ENCODE data around the gene ZNHIT1. TPM values are rescaled to one million over a fixed set of nuclear protein-coding genes. Genes with fewer than 3 reads are reported as not detected.
A peak's percentile ranks its signal among the peaks of the same experiment; 100 is the strongest.

Gene ZNHIT1
- polyA plus RNA-seq, 1 experiment: 49.2 TPM

- no peaks in the 10 kb centered on the region for H3K27me3 ChIP-seq (ENCODE audit: control insufficient read depth, insufficient read depth, low read length)
- TF ChIP-seq, protein P1, sequence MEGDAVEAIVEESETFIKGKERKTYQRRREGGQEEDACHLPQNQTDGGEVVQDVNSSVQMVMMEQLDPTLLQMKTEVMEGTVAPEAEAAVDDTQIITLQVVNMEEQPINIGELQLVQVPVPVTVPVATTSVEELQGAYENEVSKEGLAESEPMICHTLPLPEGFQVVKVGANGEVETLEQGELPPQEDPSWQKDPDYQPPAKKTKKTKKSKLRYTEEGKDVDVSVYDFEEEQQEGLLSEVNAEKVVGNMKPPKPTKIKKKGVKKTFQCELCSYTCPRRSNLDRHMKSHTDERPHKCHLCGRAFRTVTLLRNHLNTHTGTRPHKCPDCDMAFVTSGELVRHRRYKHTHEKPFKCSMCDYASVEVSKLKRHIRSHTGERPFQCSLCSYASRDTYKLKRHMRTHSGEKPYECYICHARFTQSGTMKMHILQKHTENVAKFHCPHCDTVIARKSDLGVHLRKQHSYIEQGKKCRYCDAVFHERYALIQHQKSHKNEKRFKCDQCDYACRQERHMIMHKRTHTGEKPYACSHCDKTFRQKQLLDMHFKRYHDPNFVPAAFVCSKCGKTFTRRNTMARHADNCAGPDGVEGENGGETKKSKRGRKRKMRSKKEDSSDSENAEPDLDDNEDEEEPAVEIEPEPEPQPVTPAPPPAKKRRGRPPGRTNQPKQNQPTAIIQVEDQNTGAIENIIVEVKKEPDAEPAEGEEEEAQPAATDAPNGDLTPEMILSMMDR (IDR thresholded peaks at IDR 0.05; ENCODE audit: insufficient read depth, low read depth, low read length): no peak
- ChIA-PET CTCF (interaction anchor here (0.6 to 2.7 kb wide), 13 partner anchors 10 to 240 kb away, joined by 3 to 22 read pairs (median 5); no protein-coding TSS in a partner anchor), POLR2A (interaction anchor here (0.6 to 1.1 kb wide), 2 partner anchors 19 to 53 kb away, joined by 3 read pairs; partner anchors contain the start of genes CLDN15 and VGF)
- DNase-seq (ENCODE audit: low read depth): no peak
- H3K4me3 ChIP-seq (ENCODE audit: low read depth, low read length): peak overlapping the region; percentile 63
- peaks cover 9% of the 10 kb centered on the region for H3K36me3 ChIP-seq (ENCODE audit: control insufficient read depth, insufficient read depth, low read length)
Observed at GRCh38 chr7:101218236-101219125, 516 bp downstream of the ZNHIT1 start.

- peaks cover 17% of the 10 kb centered on the region for H3K36me3 ChIP-seq (ENCODE audit: control insufficient read depth, insufficient read depth, low read length)
- H3K27me3 ChIP-seq (ENCODE audit: control insufficient read depth, insufficient read depth, low read length): no peaks in the 10 kb centered on the region
- no peak overlapping the region for H3K4me3 ChIP-seq (ENCODE audit: low read depth, low read length)
- POLR2A ChIA-PET: no interaction called here
- DNase-seq (ENCODE audit: low read depth): no peak
- CTCF ChIA-PET: interaction anchor here (1.2 kb wide), 1 partner anchor 18 kb away, joined by 3 read pairs; no protein-coding TSS in a partner anchor
- TF ChIP-seq, protein P1 (IDR thresholded peaks at IDR 0.05; ENCODE audit: insufficient read depth, low read depth, low read length): no peak
Observed at GRCh38 chr7:101220295-101220694, 2.3 kb downstream of the ZNHIT1 start.

GRCh38 chr7:101222275-101222830 lies 4.4 kb downstream of the ZNHIT1 start:
- TF ChIP-seq, protein P1 (IDR thresholded peaks at IDR 0.05; ENCODE audit: insufficient read depth, low read depth, low read length): no peak
- no peak for DNase-seq (ENCODE audit: low read depth)
- no peaks in the 10 kb centered on the region for H3K27me3 ChIP-seq (ENCODE audit: control insufficient read depth, insufficient read depth, low read length)
- ChIA-PET CTCF (interaction anchor here (0.8 to 1.3 kb wide), 2 partner anchors 22 to 30 kb away, joined by 3 read pairs; no protein-coding TSS in a partner anchor), POLR2A (no interaction called here)
- H3K4me3 ChIP-seq (ENCODE audit: low read depth, low read length): no peak overlapping the region
- peaks cover 21% of the 10 kb centered on the region for H3K36me3 ChIP-seq (ENCODE audit: control insufficient read depth, insufficient read depth, low read length)

DNA sequence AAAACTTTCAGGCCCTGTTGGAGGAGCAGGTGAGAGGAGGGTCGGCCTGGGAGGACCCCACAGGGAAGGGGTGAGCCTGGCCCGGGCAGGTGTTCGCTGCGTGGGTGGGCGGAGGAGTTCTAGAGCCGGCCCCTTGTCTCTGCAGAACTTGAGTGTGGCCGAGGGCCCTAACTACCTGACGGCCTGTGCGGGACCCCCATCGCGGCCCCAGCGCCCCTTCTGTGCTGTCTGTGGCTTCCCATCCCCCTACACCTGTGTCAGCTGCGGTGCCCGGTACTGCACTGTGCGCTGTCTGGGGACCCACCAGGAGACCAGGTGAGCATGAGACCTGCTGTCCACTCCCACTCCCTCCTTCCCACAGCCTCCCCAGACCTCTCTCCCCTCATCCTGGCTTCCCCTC lies 5.6 kb downstream of the ZNHIT1 start:
- H3K36me3 ChIP-seq (ENCODE audit: control insufficient read depth, insufficient read depth, low read length): peaks cover 21% of the 10 kb centered on the region
- DNase-seq (ENCODE audit: low read depth): no peak
- no peak overlapping the region for H3K4me3 ChIP-seq (ENCODE audit: low read depth, low read length)
- TF ChIP-seq, protein P1 (IDR thresholded peaks at IDR 0.05; ENCODE audit: insufficient read depth, low read depth, low read length): no peak
- ChIA-PET CTCF (interaction anchor here (1.3 kb wide), 1 partner anchor 21 kb away, joined by 3 read pairs; no protein-coding TSS in a partner anchor), POLR2A (no interaction called here)
- H3K27me3 ChIP-seq (ENCODE audit: control insufficient read depth, insufficient read depth, low read length): no peaks in the 10 kb centered on the region

GRCh38 chr7:101225650-101226049 lies 7.7 kb downstream of the ZNHIT1 start:
- Histone ChIP-seq H3K36me3 (ENCODE audit: control insufficient read depth, insufficient read depth, low read length) (peaks cover 21% of the 10 kb centered on the region), H3K27me3 (ENCODE audit: control insufficient read depth, insufficient read depth, low read length) (no peaks in the 10 kb centered on the region), H3K4me3 (ENCODE audit: low read depth, low read length) (no peak overlapping the region)
- CTCF ChIA-PET: interaction anchor here (0.8 to 2.1 kb wide), 3 partner anchors 9 to 81 kb away, joined by 3 to 11 read pairs (median 4); no protein-coding TSS in a partner anchor
- POLR2A ChIA-PET: no interaction called here
- no peak for DNase-seq (ENCODE audit: low read depth)
- TF ChIP-seq, protein P1 (IDR thresholded peaks at IDR 0.05; ENCODE audit: insufficient read depth, low read depth, low read length): no peak
